SU-DHL-6 (cell line): ENCODE measurements around the gene PRKAB1.
"Not testable (repeated sequence)": the region's sequence is repeated elsewhere in the genome, so short reads cannot be mapped to it uniquely, and the experiment has no call there.

Experiments
- H2AFZ ChIP-seq: fragments of 200-600 bp; sonication (generic); 2 replicates; pipeline ENCODE4 v1.6.1; 2014; ENCODE audit warnings: low read depth, mild to moderate bottlenecking, moderate library complexity, mixed read lengths, antibody characterized with exemption, low read length; ENCODE audit not compliant: severe bottlenecking
- H3F3A ChIP-seq: fragments of 200-600 bp; shearing (Covaris generic); 2 replicates; pipeline ENCODE4 v1.6.0; 2016; ENCODE audit warnings: antibody characterized with exemption, mild to moderate bottlenecking; ENCODE audit not compliant: insufficient read depth
- H3K27ac ChIP-seq: fragments of 200-600 bp; sonication (generic); 2 replicates; pipeline ENCODE4 v1.5.1; 2016; ENCODE audit warnings: low read depth, mild to moderate bottlenecking, low read length, moderate library complexity, mixed read lengths
- H3K27me3 ChIP-seq: fragments of 200-600 bp; sonication (generic), shearing (Covaris generic); 2 replicates; pipeline ENCODE4 v1.6.0; 2014; ENCODE audit warnings: mild to moderate bottlenecking, low read length
- H3K36me3 ChIP-seq: fragments of 200-600 bp; sonication (generic); 2 replicates; pipeline ENCODE4 v1.6.1; 2014; ENCODE audit warnings: mild to moderate bottlenecking, low read length, mixed read lengths
- H3K4me2 ChIP-seq: fragments of 300-600, 200-600 bp; shearing (Covaris generic), sonication (generic); 2 replicates; pipeline ENCODE4 v1.6.0; 2014; ENCODE audit warnings: low read length, low read depth, mild to moderate bottlenecking; ENCODE audit not compliant: poor library complexity, severe bottlenecking
- H3K4me3 ChIP-seq: fragments of 200-600 bp; sonication (generic); 2 replicates; pipeline ENCODE4 v1.5.1; 2014; ENCODE audit warnings: antibody characterized with exemption, low read length, mild to moderate bottlenecking, mixed read lengths; ENCODE audit not compliant: insufficient read depth, poor library complexity, severe bottlenecking
- H3K79me2 ChIP-seq: fragments of 200-600 bp; sonication (generic); 2 replicates; pipeline ENCODE4 v1.6.1; 2014; ENCODE audit warnings: mild to moderate bottlenecking, low read length, moderate library complexity; ENCODE audit not compliant: insufficient read depth
- H3K9ac ChIP-seq: fragments of 200-600 bp; sonication (generic); 2 replicates; pipeline ENCODE4 v1.7.0; 2014; ENCODE audit warnings: mild to moderate bottlenecking, low read length
- H3K9me2 ChIP-seq: fragments of 200-600 bp; sonication (generic); replicated peaks from 2 replicates; pipeline ENCODE4 v1.6.1; 2014; ENCODE audit warnings: low read length; ENCODE audit not compliant: insufficient read depth
- H3K9me3 ChIP-seq: fragments of 200-600 bp; sonication (generic); 2 replicates; pipeline ENCODE4 v1.6.1; 2014; ENCODE audit warnings: low read length, mixed read lengths; ENCODE audit not compliant: insufficient read depth
- H4K20me1 ChIP-seq: fragments of 200-600 bp; sonication (generic); 2 replicates; pipeline ENCODE4 v1.6.1; 2014; ENCODE audit warnings: low read depth, mild to moderate bottlenecking, antibody characterized with exemption, low read length, moderate library complexity, mixed read lengths
- EZH2phosphoT487 ChIP-seq: fragments of 200-600 bp; sonication (generic), shearing (Covaris generic); conservative IDR thresholded peaks from 2 replicates; pipeline ENCODE4 v1.6.1; 2018; ENCODE audit warnings: mild to moderate bottlenecking, antibody characterized with exemption, low read length, moderate library complexity, mixed read lengths
- TF ChIP-seq, protein P1 (sequence below): fragments of 200-600 bp; sonication (generic); IDR thresholded peaks from one replicate; pipeline ENCODE4 v1.5.1; 2017; ENCODE audit warnings: antibody characterized with exemption, mild to moderate bottlenecking, low read length, moderate library complexity; ENCODE audit not compliant: insufficient read depth, poor library complexity, severe bottlenecking

Gene PRKAB1

GRCh38 chr12:119649202-119649808, 18.6 kb upstream of the PRKAB1 start:
- 0 out of 2 replicates have a peak, but pooled peaks cover 3% of the 10 kb centered on the region for H3K27me3 ChIP-seq
- H3K79me2 ChIP-seq: no peaks in the 10 kb centered on the region
- no peaks in the 10 kb centered on the region for H3K36me3 ChIP-seq
- H3K9me2 ChIP-seq: no peaks in the 10 kb centered on the region
- no peak for TF ChIP-seq EZH2phosphoT487
- TF ChIP-seq, protein P1, sequence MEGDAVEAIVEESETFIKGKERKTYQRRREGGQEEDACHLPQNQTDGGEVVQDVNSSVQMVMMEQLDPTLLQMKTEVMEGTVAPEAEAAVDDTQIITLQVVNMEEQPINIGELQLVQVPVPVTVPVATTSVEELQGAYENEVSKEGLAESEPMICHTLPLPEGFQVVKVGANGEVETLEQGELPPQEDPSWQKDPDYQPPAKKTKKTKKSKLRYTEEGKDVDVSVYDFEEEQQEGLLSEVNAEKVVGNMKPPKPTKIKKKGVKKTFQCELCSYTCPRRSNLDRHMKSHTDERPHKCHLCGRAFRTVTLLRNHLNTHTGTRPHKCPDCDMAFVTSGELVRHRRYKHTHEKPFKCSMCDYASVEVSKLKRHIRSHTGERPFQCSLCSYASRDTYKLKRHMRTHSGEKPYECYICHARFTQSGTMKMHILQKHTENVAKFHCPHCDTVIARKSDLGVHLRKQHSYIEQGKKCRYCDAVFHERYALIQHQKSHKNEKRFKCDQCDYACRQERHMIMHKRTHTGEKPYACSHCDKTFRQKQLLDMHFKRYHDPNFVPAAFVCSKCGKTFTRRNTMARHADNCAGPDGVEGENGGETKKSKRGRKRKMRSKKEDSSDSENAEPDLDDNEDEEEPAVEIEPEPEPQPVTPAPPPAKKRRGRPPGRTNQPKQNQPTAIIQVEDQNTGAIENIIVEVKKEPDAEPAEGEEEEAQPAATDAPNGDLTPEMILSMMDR: peak; percentile 55
- no peaks in the 10 kb centered on the region for H4K20me1 ChIP-seq
- H3K4me2 ChIP-seq: no peak overlapping the region
- no peak overlapping the region for H3K27ac ChIP-seq
- H3K9me3 ChIP-seq: 0 out of 2 replicates have a peak, but pooled peaks cover 4% of the 10 kb centered on the region
- H2AFZ ChIP-seq: no peak overlapping the region
- H3K4me3 ChIP-seq: no peak overlapping the region
- no peak overlapping the region for H3K9ac ChIP-seq
- H3F3A ChIP-seq: no peaks in the 10 kb centered on the region

DNA sequence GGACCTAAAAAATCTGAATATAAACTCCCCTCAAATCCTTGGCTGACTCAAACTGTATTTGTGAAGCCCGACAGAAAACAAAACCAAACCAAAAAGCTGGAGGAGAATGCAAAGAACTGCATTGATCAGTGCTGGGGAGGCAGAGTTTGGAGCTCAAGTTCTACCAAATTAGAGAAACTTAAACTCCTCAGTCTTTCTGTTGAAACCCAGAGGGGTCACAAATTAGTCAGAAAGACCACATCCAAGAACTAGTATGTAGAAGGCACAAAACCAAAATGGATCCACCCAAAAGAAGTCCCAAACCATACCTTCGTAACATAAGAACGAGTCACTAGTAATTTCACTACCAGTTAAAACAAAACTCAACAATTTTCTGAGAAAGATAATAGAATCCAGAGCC, 15.3 kb upstream of the PRKAB1 start:
- Histone ChIP-seq H2AFZ (no peak overlapping the region), H3K27me3 (0 out of 2 replicates have a peak, but pooled peaks cover 3% of the 10 kb centered on the region), H3K4me2 (no peak overlapping the region), H3K79me2 (no peaks in the 10 kb centered on the region), H3K9me3 (0 out of 2 replicates have a peak, but pooled peaks cover 4% of the 10 kb centered on the region), H3F3A (no peaks in the 10 kb centered on the region), H3K27ac (no peak overlapping the region), H3K9me2 (no peaks in the 10 kb centered on the region), H3K36me3 (no peaks in the 10 kb centered on the region), H3K4me3 (no peak overlapping the region), H3K9ac (no peak overlapping the region), H4K20me1 (no peaks in the 10 kb centered on the region)
- TF ChIP-seq, protein P1: no peak
- no peak for TF ChIP-seq EZH2phosphoT487

- not testable (repeated sequence) for H3K4me2 ChIP-seq, H3K79me2 ChIP-seq, H3K36me3 ChIP-seq, H3K9ac ChIP-seq, H3K4me3 ChIP-seq, H3K27ac ChIP-seq, H3K9me2 ChIP-seq, H4K20me1 ChIP-seq, H2AFZ ChIP-seq, H3K9me3 ChIP-seq, H3F3A ChIP-seq, H3K27me3 ChIP-seq
Measured at GRCh38 chr12:119657001-119657400, 10.9 kb upstream of the PRKAB1 start.

DNA sequence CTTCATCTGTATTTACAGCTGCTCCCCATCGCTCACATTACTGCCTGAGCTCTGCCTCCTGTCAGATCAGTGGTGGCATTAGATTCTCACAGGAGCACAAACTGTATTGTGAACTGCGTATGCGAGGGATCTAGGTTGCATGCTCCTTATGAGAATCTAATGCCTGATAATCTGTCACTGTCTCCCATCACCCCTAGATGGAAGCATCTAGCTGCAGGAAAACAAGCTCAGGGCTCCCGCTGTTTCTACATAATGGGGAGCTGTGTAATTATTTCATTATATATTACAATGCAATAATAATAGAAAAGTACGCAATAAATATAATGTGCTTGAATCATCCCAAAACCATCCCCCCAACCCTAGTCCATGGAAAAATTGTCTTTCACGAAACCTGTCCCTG, 9.8 kb upstream of the PRKAB1 start:
- H3K9me3 ChIP-seq, H3K4me3 ChIP-seq, H4K20me1 ChIP-seq, H3K4me2 ChIP-seq, H3K79me2 ChIP-seq, H3K9me2 ChIP-seq, H2AFZ ChIP-seq, H3K27me3 ChIP-seq, H3K36me3 ChIP-seq, H3K27ac ChIP-seq, H3K9ac ChIP-seq, H3F3A ChIP-seq: not testable (repeated sequence)
